HFFc6 (cell line): ENCODE results near the gene PLCL1. TPM values are rescaled to one million over a fixed set of nuclear protein-coding genes. Genes with fewer than 3 reads are reported as not detected.

Experiments
- DNase-seq: peaks from one replicate; pipeline ENCODE4 v3.0.0-alpha.2; 2018
- H3K27ac Mint-ChIP-seq: 2 replicates; pipeline ENCODE4 v1.8.0; 2020; ENCODE audit warnings: mild to moderate bottlenecking, mixed read lengths
- H3K27me3 Mint-ChIP-seq: 2 replicates; pipeline ENCODE4 v1.8.0; 2021; ENCODE audit warnings: mild to moderate bottlenecking, moderate library complexity, mixed read lengths; ENCODE audit not compliant: insufficient read depth
- H3K36me3 Mint-ChIP-seq: 2 replicates; pipeline ENCODE4 v1.8.0; 2021; ENCODE audit warnings: low read depth, mixed read lengths
- H3K4me1 Mint-ChIP-seq: 2 replicates; pipeline ENCODE4 v1.8.0; 2020; ENCODE audit warnings: low read depth, mixed read lengths
- H3K4me3 Mint-ChIP-seq: 2 replicates; pipeline ENCODE4 v1.8.0; 2020; ENCODE audit warnings: mild to moderate bottlenecking, moderate library complexity, mixed read lengths
- H3K9me3 Mint-ChIP-seq: 2 replicates; pipeline ENCODE4 v1.8.0; 2020; ENCODE audit warnings: mild to moderate bottlenecking, mixed read lengths
- total RNA-seq, 6 experiments: library from RNA; stranded (reverse); fragmentation: NEBNext Ultra II Directional; extraction: Animal tissue kit (Norgen Biotek cat#: 25700); gene quantifications; 2 replicates in 1 of 6; 3 replicates in 5 of 6; pipeline ENCODE4 v1.2.3, GENCODE V29; 2021
- TF ChIP-seq, protein P1 (sequence below): fragments of 200-600 bp; sonication (generic); IDR thresholded peaks from 2 replicates; pipeline ENCODE4 v1.5.0; 2021; ENCODE audit warnings: antibody characterized with exemption, mild to moderate bottlenecking

PLCL1 gene
- total RNA-seq, 6 experiments from 2014 or later: 0.03 to 0.14 (median 0.12) TPM; not detected in 2

DNA sequence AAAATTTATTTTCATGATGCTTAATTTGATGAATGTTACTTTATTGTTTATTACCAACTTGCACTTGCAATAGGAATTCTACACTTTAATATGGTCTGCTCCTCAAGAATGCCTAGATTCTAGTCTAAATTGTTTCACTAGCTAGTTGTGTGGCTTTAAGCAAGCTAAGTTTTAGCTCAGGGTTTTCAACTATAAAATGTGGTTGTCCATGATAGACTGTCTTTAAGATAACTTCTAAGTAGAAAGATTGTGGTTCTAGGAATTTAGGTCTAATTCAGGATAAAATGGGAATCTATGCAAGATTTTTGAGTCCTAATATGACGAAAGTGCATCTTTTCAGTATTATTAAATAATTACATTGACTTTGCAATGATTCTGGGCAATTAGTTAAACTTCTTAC, 294.0 kb downstream of the PLCL1 start:
- no peaks in the 10 kb centered on the region for H3K27me3 Mint-ChIP-seq
- H3K4me3 Mint-ChIP-seq: no peak overlapping the region
- no peaks in the 10 kb centered on the region for H3K36me3 Mint-ChIP-seq
- DNase-seq: no peak
- no peaks in the 10 kb centered on the region for H3K4me1 Mint-ChIP-seq
- no peak overlapping the region for H3K27ac Mint-ChIP-seq
- TF ChIP-seq, protein P1, sequence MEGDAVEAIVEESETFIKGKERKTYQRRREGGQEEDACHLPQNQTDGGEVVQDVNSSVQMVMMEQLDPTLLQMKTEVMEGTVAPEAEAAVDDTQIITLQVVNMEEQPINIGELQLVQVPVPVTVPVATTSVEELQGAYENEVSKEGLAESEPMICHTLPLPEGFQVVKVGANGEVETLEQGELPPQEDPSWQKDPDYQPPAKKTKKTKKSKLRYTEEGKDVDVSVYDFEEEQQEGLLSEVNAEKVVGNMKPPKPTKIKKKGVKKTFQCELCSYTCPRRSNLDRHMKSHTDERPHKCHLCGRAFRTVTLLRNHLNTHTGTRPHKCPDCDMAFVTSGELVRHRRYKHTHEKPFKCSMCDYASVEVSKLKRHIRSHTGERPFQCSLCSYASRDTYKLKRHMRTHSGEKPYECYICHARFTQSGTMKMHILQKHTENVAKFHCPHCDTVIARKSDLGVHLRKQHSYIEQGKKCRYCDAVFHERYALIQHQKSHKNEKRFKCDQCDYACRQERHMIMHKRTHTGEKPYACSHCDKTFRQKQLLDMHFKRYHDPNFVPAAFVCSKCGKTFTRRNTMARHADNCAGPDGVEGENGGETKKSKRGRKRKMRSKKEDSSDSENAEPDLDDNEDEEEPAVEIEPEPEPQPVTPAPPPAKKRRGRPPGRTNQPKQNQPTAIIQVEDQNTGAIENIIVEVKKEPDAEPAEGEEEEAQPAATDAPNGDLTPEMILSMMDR: no peak
- peaks cover 23% of the 10 kb centered on the region for H3K9me3 Mint-ChIP-seq

DNA sequence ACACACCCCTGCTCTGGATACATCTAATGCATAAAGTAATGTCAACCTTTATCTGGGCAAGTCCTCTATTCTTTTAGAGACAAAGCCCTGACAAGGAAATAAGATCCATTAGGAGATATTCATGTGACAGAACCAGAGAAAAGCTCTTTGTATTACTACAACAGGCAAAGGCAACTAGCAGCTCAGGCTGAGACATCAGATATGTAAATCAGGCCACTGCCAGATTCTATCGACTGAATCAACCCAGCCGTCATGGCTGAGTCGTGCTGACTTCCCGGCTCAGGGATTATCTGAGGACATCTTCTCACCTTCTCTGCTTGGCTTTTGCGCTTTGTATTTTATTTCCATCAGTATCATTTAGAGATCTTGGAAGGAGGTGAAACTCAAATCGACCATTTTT, 294.5 kb downstream of the PLCL1 start:
- Mint-ChIP-seq H3K27ac (no peak overlapping the region), H3K27me3 (no peaks in the 10 kb centered on the region), H3K4me3 (no peak overlapping the region), H3K36me3 (no peaks in the 10 kb centered on the region), H3K4me1 (no peaks in the 10 kb centered on the region), H3K9me3 (peaks cover 23% of the 10 kb centered on the region)
- TF ChIP-seq, protein P1: no peak
- no peak for DNase-seq

DNA sequence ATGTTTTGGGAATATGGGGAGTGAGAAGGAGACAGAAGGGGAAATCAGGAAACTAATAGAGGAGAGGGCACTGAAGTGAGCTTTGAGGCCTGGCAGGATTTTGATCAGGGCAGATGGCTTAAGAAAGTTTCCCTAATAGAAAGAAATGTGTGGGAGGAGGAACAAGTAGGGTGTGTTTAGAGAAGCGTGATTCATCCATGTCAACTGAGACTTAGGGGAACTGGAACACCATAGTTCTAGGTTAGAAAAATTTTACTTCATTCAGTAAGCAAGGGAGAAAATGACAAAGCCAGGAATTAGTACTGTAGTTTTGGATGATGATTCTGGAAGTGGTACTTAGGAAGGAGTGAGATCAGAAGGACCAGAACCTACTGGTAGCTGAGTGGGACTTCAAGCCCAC, 296.0 kb downstream of the PLCL1 start:
- no peak for DNase-seq
- Mint-ChIP-seq H3K4me1 (no peaks in the 10 kb centered on the region), H3K9me3 (peaks cover 18% of the 10 kb centered on the region), H3K27ac (no peak overlapping the region), H3K27me3 (no peaks in the 10 kb centered on the region), H3K4me3 (no peak overlapping the region), H3K36me3 (no peaks in the 10 kb centered on the region)
- TF ChIP-seq, protein P1: no peak

DNA sequence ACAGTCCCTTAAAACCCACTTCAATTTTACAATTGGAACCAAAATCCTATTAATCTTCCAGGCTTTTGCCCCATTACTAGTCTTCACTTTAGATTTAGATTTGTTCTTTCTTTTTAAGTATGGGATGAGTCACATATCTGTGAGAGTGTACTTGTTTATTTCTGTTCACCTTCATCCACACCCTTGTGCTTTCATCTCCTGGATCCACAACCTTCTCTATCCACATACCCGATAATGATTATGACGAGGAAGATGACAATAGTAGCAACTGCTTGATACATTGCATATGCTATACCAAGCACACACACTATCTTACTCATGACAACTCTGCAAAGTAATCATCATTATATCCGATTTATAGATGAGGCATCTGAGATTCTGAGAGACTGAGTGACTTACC, 297.3 kb downstream of the PLCL1 start:
- Mint-ChIP-seq H3K27me3 (no peaks in the 10 kb centered on the region), H3K36me3 (no peaks in the 10 kb centered on the region), H3K4me3 (no peak overlapping the region), H3K4me1 (no peaks in the 10 kb centered on the region), H3K27ac (no peak overlapping the region), H3K9me3 (peaks cover 25% of the 10 kb centered on the region)
- TF ChIP-seq, protein P1: no peak
- DNase-seq: no peak

DNA sequence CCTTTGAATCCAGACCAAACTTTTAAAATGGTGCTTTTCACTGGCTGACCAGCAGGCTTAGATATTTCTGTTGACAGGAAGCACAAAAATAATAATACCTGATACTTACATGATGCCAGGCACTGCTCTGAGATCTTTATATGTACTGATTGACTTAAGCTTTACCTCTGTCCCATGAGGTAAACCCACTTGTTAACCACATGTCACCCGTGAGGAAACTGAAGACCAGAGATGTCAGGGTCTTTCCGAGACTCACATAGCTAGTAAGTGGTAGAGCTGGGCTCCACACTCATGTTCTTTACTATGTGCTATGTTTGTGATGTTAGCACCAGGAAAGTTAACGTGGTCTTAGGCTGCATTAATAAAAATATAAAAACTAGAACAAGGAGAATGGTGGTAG, 297.7 kb downstream of the PLCL1 start:
- TF ChIP-seq, protein P1: no peak
- Mint-ChIP-seq H3K27ac (no peak overlapping the region), H3K36me3 (no peaks in the 10 kb centered on the region)

DNA sequence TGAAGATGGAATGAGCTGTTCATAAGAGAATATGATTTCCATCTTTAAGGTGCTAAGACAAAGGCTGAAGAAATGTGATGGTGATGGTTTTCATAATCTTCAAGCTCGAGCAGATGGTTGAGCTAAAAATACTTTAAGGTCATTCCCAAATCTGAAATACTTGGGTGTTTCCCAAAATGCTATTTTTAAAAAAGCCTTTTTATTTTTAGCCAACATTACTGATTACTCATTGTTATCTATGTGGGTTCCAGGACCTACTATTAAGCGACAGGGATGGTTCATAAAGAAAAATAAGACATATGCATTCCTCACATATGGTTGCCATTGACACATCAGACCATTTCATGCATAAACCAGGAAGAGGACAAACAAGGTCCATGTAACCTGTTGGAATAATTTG, 298.5 kb downstream of the PLCL1 start:
- Mint-ChIP-seq H3K9me3 (peaks cover 25% of the 10 kb centered on the region), H3K27ac (no peak overlapping the region), H3K36me3 (no peaks in the 10 kb centered on the region), H3K27me3 (peaks cover 2% of the 10 kb centered on the region; the same call in 1 of the 2 replicates), H3K4me1 (no peaks in the 10 kb centered on the region), H3K4me3 (no peak overlapping the region)
- TF ChIP-seq, protein P1: no peak
- no peak for DNase-seq

More for the DNA sequence above, 297.7 kb downstream of the PLCL1 start:
- Mint-ChIP-seq H3K9me3 (peaks cover 25% of the 10 kb centered on the region), H3K4me1 (no peaks in the 10 kb centered on the region), H3K27me3 (no peaks in the 10 kb centered on the region), H3K4me3 (no peak overlapping the region)
- DNase-seq: no peak
